Fibroblast of lung (primary cell): ENCODE measurements around the gene MACC1. TPM values are rescaled to one million over a fixed set of nuclear protein-coding genes. Genes with fewer than 3 reads are reported as not detected.
A peak's percentile ranks its signal among the peaks of the same experiment; 100 is the strongest.

Experiments used
- DNase-seq, 2 donors: peaks; one replicate each; pipeline versions ENCODE4 v3.0.0 to v3.0.0-alpha.2; 2010; ENCODE audit warnings: low read depth in 2 of 2
- H2AFZ ChIP-seq: 2 replicates; pipeline ENCODE4 v1.5.1; 2012; ENCODE audit warnings: low read length, control low read depth, inconsistent platforms
- H3K27ac ChIP-seq: 2 replicates; pipeline ENCODE4 v1.5.1; 2011; ENCODE audit warnings: low read length, control low read depth; ENCODE audit not compliant: insufficient read depth
- H3K27me3 ChIP-seq: 2 replicates; pipeline ENCODE4 v1.5.1; 2011; ENCODE audit warnings: mild to moderate bottlenecking, low read length; ENCODE audit not compliant: control insufficient read depth, insufficient read depth
- H3K36me3 ChIP-seq: 2 replicates; pipeline ENCODE4 v1.5.1; 2011; ENCODE audit warnings: low read length; ENCODE audit not compliant: control insufficient read depth, insufficient read depth
- H3K4me1 ChIP-seq: 2 replicates; pipeline ENCODE4 v1.5.1; 2011; ENCODE audit warnings: low read length; ENCODE audit not compliant: control insufficient read depth, insufficient read depth; ENCODE audit errors: extremely low read depth
- H3K4me2 ChIP-seq: 2 replicates; pipeline ENCODE4 v1.5.1; 2011; ENCODE audit warnings: low read length, control low read depth; ENCODE audit not compliant: insufficient read depth; ENCODE audit errors: extremely low read depth
- H3K4me3 ChIP-seq, 4 experiments: fragments of 200-600 bp in 1 of 4; sonication (generic) in 1 of 4; replicated peaks in 1 of 4; 2 replicates each; pipeline ENCODE4 v1.5.1; 2011 to 2016; ENCODE audit warnings: low read length in 4 of 4, low read depth in 3 of 4, mild to moderate bottlenecking in 3 of 4, control low read depth in 2 of 4, inconsistent platforms in 1 of 4, mixed read lengths in 1 of 4; ENCODE audit not compliant: insufficient read depth in 1 of 4; ENCODE audit errors: control extremely low read depth in 1 of 4
- H3K79me2 ChIP-seq: 2 replicates; pipeline ENCODE4 v1.5.1; 2012; ENCODE audit warnings: mild to moderate bottlenecking, low read length, inconsistent platforms; ENCODE audit not compliant: control insufficient read depth, insufficient read depth
- H3K9ac ChIP-seq: 2 replicates; pipeline ENCODE4 v1.5.1; 2011; ENCODE audit warnings: mild to moderate bottlenecking, low read length, control low read depth; ENCODE audit not compliant: insufficient read depth
- H3K9me3 ChIP-seq: 2 replicates; pipeline ENCODE4 v1.5.1; 2012; ENCODE audit warnings: low read depth, low read length; ENCODE audit not compliant: control insufficient read depth, insufficient read depth
- H4K20me1 ChIP-seq: 2 replicates; pipeline ENCODE4 v1.5.1; 2011; ENCODE audit warnings: low read length; ENCODE audit not compliant: control insufficient read depth, insufficient read depth; ENCODE audit errors: extremely low read depth
- CTCF ChIP-seq, 2 donors: IDR thresholded peaks in 1 of 2; conservative IDR thresholded peaks in 1 of 2; 1 replicate in 1 of 2; 2 replicates in 1 of 2; pipeline ENCODE4 v1.5.1; 2011 to 2012; ENCODE audit warnings: low read length in 2 of 2, control low read depth in 1 of 2, inconsistent platforms in 1 of 2, low read depth in 1 of 2, mild to moderate bottlenecking in 1 of 2
- EZH2 ChIP-seq: IDR thresholded peaks from 2 replicates; pipeline ENCODE4 v1.5.1; 2012; ENCODE audit warnings: low read length, control low read depth, mild to moderate bottlenecking; ENCODE audit errors: missing control alignments
- polyA plus RNA-seq, 2 donors: library from polyadenylated mRNA; depleted of rRNA in 1 of 2; stranded (reverse) in 1 of 2; unstranded in 1 of 2; fragments of >200 nt; gene quantifications; 2 replicates each; pipeline ENCODE4 v1.2.1, GENCODE V29; 2011 to 2012; ENCODE audit warnings: missing spikeins in 1 of 2
- total RNA-seq: library from RNA; depleted of rRNA; stranded (reverse); fragments of >200 nt; gene quantifications from 2 replicates; pipeline ENCODE4 v1.2.1, GENCODE V29; 2014

The MACC1 gene
- total and polyA plus RNA-seq, 2 donors (not counting 1 experiment from before 2014, with no cell fraction given), result under 0.01 to 0.33 TPM

- DNase-seq, result no peak
- no peak overlapping the region for H3K27ac ChIP-seq
- no peaks in the 10 kb centered on the region for H3K79me2 ChIP-seq
- no peak overlapping the region for H2AFZ ChIP-seq
- H3K36me3 ChIP-seq, result no peaks in the 10 kb centered on the region
- H3K4me2 ChIP-seq, result no peak overlapping the region
- H3K27me3 ChIP-seq, result no peaks in the 10 kb centered on the region
- peaks cover 15% of the 10 kb centered on the region for H3K4me1 ChIP-seq
- H3K9ac ChIP-seq, result no peak overlapping the region
- H3K4me3 ChIP-seq, result no peak overlapping the region
- no peaks in the 10 kb centered on the region for H3K9me3 ChIP-seq
- TF ChIP-seq CTCF (conservative IDR thresholded peaks at IDR 0.05 in 1 of 2, IDR thresholded peaks at IDR 0.05 in 1 of 2; ENCODE audit: low read depth in 1 of 2, low read length in 2 of 2) (no peak), EZH2 (no peak)
- H4K20me1 ChIP-seq, result no peaks in the 10 kb centered on the region
Measured at GRCh38 chr7:20216406-20217036, 663 bp downstream of the MACC1 start.

GRCh38 chr7:20214921-20215669, 2.1 kb downstream of the MACC1 start:
- Histone ChIP-seq H2AFZ (no peak overlapping the region), H3K4me2 (no peak overlapping the region), H3K36me3 (no peaks in the 10 kb centered on the region), H3K9me3 (no peaks in the 10 kb centered on the region), H3K79me2 (no peaks in the 10 kb centered on the region), H3K27me3 (no peaks in the 10 kb centered on the region), H4K20me1 (no peaks in the 10 kb centered on the region), H3K27ac (no peak overlapping the region), H3K4me3 (no peak overlapping the region), H3K4me1 (peaks cover 12% of the 10 kb centered on the region), H3K9ac (no peak overlapping the region)
- peak in 1 of 2 donors; percentile 44 for DNase-seq
- no peak for TF ChIP-seq EZH2
- no peak for TF ChIP-seq CTCF (conservative IDR thresholded peaks at IDR 0.05 in 1 of 2, IDR thresholded peaks at IDR 0.05 in 1 of 2; ENCODE audit: low read depth in 1 of 2, low read length in 2 of 2)

GRCh38 chr7:20214132-20214531, 3.1 kb downstream of the MACC1 start:
- Histone ChIP-seq H3K27me3 (no peaks in the 10 kb centered on the region), H3K9me3 (no peaks in the 10 kb centered on the region), H3K4me3 (no peak overlapping the region), H3K4me1 (peaks cover 2% of the 10 kb centered on the region), H2AFZ (no peak overlapping the region), H3K9ac (no peak overlapping the region), H3K79me2 (no peaks in the 10 kb centered on the region), H3K27ac (no peak overlapping the region), H3K4me2 (no peak overlapping the region), H3K36me3 (no peaks in the 10 kb centered on the region), H4K20me1 (no peaks in the 10 kb centered on the region)
- TF ChIP-seq EZH2 (no peak), CTCF (conservative IDR thresholded peaks at IDR 0.05 in 1 of 2, IDR thresholded peaks at IDR 0.05 in 1 of 2; ENCODE audit: low read depth in 1 of 2, low read length in 2 of 2) (no peak)
- no peak for DNase-seq
